NCI-H146 treated with DMSO at 0.1 percent for 48 hours (cell line): ENCODE measurements around the gene RGL4.
"Not testable (repeated sequence)": the region's sequence is repeated elsewhere in the genome, so short reads cannot be mapped to it uniquely, and the experiment has no call there.

Source experiments
- DNase-seq: peaks from one replicate; lab custom pipeline; 2025; ENCODE audit not compliant: unreplicated experiment; lab: John Stamatoyannopoulos, UW

Gene RGL4, protein sequence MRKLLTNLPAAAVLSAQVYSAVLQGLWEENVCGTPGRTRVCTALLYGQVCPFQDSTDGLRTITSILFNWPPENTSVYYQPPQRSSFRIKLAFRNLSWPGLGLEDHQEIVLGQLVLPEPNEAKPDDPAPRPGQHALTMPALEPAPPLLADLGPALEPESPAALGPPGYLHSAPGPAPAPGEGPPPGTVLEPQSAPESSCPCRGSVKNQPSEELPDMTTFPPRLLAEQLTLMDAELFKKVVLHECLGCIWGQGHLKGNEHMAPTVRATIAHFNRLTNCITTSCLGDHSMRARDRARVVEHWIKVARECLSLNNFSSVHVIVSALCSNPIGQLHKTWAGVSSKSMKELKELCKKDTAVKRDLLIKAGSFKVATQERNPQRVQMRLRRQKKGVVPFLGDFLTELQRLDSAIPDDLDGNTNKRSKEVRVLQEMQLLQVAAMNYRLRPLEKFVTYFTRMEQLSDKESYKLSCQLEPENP

GRCh38 chr22:23690713-23691112 is at the start of gene RGL4:
Gene RGL4, plus strand, starts transcription at chr22:23691013. Its CDS starts 1,018 bp downstream, at chr22:23692031.
- DNase-seq, result no peak

DNA sequence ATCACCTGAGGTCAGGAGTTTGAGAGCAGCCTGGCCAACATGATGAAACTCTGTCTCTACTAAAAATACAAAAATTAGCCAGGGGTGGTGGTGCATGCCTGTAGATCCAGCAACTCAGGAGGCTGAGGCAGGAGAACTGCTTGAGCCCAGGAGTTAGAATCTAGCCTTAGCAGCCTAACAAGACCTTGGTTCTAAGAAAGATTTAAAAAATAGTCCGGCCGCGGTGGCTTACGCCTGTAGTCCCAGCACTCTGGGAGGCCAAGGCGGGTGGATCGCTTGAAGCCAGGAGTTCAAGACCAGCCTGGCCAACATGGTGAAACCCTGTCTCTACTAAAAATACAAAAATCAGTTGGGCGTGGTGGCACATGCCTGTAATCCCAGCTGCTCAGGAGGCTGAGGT is 44.3 kb upstream of the RGL4 start:
- not testable (repeated sequence) for DNase-seq

DNA sequence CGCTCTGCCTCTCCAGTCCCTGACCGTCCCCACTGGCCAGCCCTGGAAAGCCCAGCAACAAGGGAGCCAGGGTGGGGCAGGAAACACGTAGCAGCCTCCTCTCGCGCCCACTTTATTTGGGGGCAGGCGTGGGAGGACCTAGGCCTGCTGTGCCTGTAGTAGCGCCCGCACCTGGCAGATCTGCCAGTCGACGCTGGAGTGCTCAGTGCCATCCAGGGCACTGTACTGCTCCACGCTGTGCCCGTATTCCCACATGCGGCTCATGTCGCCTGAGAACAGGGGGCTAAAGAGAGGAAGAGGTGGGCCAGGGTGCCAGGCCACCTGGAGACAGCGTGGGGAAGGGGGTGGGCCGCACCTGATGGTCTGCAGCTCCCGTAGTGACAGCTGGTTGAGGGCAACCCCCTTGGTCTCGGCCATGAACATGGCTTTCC is 41.7 kb upstream of the RGL4 start:
- DNase-seq, result no peak

DNA sequence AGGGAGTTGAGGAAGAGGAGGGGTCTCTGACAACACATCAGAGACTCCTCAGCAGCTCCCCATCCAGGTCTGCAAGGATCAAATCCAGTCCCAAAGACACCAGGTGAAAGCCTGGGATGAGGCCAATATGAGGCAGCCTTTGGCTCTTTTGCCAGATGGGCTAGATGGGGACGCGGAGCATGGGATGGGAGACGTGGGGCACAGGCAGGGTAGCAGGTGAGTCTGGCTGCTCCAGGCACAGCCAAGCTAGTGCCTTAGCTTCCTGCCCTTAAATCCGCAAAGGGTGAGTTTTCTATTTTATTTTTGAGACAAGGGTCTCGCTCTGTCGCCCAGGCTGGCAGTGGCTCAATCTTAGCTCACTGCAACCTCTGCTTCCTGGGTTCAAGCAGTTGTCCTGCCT is 39.1 kb upstream of the RGL4 start:
- DNase-seq, result no peak

DNA sequence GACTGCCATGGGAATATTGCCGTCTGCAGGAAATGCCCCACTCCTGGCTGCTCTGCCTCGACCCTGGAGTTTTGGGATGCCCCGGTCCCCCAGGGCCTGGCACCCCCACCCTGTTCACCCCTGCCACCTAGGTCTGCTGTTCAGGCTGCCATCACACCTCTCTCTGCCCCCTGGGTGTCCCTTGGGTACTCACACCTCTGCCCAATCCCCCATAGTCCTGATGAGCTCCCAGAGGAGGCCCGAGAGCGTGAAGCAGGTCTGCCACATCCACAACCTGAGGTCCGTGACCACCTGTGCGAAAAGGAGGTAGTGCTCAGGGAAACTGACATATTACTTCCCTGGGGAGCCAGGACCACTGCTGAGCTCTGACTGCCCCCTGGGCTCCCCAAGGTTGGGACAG is 38.5 kb upstream of the RGL4 start:
- DNase-seq, result no peak

- DNase-seq, result no peak
Measured at GRCh38 chr22:23652711-23653110, 38.1 kb upstream of the RGL4 start.

- no peak for DNase-seq
Measured at GRCh38 chr22:23655891-23656475, 34.8 kb upstream of the RGL4 start.

- DNase-seq, result no peak
Measured at GRCh38 chr22:23657727-23658126, 33.1 kb upstream of the RGL4 start.

GRCh38 chr22:23660381-23660780 is 30.4 kb upstream of the RGL4 start:
- not testable (repeated sequence) for DNase-seq

- no peak for DNase-seq
Measured at GRCh38 chr22:23670378-23671295, 20.2 kb upstream of the RGL4 start.

GRCh38 chr22:23671387-23671786 is 19.4 kb upstream of the RGL4 start:
- DNase-seq, result not testable (repeated sequence)

GRCh38 chr22:23672307-23673049 is 18.3 kb upstream of the RGL4 start:
- DNase-seq, result not testable (repeated sequence)

GRCh38 chr22:23673050-23673620 is 17.7 kb upstream of the RGL4 start:
- DNase-seq, result no peak

DNA sequence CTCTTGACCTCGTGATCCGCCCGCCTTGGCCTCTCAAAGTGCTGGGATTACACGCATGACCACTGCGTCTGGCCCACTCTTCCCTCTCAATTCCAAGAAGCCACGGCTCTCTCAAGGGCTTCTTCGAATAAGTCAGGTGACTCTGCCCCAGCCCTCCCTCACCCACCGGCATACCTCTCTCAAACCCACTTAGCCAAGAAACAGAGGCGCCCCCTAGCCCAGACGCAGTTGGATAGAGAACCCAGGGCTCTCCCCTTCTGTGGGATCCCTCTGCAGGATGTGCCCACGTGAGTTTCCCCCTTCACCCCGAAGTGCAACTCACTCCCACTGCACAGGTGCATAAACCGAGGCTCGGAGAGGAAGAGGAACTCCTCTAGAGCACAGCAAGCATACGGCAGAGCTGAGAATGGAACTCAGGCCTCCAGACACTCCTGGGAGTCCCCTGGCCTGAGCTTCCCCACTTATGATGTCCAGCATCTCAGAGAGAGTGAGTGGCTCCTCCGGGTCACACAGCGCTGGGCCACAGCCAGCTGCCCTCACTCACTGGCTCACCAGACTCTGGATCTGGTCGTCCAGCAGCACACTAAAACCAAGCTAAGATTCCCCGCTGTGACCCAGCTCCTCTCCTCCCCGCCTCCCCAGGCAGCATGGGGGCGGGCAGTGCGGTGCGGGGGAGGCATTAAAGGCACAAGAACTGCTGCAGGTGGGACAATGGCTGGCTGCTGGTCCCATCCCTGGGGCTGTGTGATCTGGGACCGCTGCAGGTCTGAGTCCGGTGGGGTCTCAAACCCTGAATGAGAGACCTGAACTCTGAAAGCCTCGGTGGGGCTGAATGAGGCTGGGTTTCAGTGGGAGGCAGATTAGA is 16.8 kb upstream of the RGL4 start:
- no peak for DNase-seq

DNA sequence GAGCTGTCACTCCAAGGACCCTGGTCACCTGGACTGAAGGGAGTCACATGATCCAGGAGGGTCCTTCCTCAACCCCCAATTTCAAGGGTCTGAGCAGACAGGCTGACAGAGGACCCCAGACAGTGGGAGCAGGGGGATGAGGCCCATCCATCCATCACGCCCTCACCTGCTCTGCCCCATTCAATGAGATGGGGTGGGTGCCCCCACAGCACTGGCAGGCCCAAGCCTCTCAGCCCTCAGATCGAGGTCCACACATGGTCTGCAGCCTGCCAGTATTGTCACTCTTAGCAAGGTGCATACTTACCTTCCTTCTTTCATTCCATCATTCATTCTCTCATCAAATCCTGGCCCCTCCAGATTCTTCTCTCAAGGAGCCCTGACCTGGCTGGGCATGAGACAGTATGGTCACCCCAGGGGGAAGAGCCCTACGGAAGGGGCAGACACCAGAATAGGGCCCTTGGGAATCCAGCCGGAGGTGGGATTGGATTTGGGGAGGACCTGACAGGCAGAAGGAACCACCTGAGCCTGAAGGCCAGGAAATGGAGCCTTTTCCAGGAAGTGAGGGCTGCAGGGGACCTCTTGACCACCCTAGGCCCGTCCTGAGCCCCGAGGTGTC is 15.8 kb upstream of the RGL4 start:
- not testable (repeated sequence) for DNase-seq

DNA sequence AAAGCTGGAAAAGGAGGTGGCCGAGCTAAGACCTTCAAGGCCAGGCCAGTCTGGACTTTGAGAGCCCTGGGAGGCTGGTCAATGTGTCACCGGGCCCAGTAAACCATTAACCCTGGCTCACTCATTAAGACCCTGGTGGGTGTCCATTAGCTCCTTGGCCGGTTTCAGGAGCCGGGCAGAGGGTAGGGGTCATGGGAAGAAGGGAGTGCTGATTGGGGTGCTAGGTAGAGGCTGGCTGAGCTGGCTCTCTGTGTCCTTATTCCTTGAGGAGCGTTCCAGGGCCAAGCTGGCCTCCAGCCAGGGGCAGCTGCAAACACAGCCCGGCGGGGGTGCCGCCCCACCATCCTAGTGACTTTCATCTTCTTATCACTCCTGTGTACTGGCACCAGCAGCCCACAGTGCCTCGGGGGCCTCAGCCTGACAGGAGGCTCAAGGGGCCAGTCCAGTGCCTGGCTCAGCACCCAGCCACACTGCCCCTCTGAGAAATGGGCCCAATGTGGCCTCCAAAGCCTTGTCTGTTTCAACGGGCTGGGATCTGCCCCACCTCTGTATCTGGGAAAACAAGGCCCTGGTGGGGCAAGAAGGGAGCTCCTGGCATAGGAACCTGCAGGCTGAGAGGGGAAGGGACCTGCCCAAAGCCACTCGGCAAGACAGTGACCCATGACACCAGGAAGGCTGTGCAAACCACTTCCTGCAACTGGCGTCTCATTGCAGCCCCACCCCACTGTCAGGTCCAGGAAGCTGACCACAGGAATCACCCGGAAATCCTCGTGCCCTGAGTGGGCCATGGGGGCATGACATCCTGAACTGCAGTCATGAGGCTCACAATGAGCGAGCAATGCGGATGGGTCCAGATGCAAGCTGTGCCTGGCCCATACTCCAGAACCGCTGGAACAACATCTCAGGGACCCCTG is 15.1 kb upstream of the RGL4 start:
- DNase-seq, result no peak

DNA sequence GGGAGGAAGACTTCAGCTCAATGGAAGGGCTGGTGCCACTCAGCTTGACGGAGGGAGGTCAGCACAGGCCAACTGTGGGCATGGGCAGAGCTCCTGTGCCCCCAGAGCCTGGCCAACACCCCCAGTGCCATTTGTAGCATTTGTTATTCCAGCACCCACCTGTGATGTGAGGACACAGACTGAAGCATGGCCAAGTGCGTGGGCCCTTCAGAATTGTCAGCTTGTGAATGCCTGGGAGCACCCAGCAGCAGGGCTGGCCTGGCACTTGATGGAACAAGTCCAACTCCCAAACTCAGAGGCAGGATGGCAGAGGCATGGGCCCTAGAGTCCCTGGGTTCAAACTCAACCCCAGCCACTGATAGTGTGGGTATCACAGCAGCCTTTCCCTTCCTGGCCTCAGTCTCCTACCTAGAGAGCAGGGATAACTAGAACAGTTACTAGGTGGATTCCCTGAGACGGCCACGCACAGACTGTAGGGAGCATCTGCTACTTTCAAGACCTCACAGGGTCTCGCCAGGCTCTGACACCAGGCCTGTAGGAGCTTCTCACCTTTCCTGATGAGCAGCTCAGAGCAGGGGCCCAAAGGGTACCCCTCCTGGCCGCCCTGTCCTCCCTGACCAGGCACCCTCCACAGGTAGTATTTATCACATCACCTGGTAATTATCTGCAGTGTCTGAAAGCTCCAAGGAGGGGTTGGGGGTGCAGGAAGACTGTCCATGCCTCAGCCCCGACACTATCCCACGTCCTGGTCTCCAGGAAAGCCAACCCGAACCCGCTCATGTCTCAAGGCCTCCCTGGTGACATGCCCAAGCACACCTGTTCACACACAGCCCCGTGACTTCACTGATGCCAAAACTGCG is 13.7 kb upstream of the RGL4 start:
- DNase-seq, result not testable (repeated sequence)
